HG03439 (cell line): Measurements from ENCODE around the gene GNMT.

Source experiments
- ATAC-seq: cut with Tn5 transposase; IDR thresholded peaks from one replicate; pipeline ENCODE4 v1.9.1; 2021; ENCODE audit warnings: mild to moderate bottlenecking, moderate library complexity; ENCODE audit not compliant: unreplicated experiment

GNMT gene

GRCh38 chr6:42960243-42961019 lies at the start of gene GNMT:
Gene GNMT (plus strand): TSS chr6:42960754. CDS start chr6:42960768, 14 bp downstream.
- ATAC-seq: no peak

GRCh38 chr6:42911171-42912021 lies 49.2 kb upstream of the GNMT start:
- ATAC-seq: no peak

DNA sequence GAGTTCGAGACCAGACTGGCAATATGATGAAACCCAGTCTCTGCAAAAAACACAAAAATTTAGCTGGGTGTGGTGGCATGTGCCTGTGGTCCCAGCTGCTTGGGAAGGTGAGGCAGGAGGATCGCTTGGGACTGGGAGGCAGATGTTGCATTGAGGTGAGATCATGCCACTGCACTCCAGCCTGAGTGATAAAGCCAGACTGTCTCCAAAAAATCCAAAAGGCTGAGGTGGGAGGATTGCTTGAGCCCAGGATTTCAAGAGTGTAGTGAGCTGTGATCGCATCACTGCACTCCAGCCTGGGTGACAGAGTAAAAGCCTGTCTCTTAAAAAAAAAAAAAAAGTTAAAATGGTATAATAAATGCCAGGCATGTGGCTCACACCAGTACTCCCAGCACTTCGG lies 46.0 kb upstream of the GNMT start:
- no peak for ATAC-seq

- no peak for ATAC-seq
Measured at GRCh38 chr6:42915732-42916131, 44.8 kb upstream of the GNMT start, which contains the start of gene PTCRA. Gene PTCRA (plus strand): TSS chr6:42916053. CDS start chr6:42916070, 17 bp downstream.

DNA sequence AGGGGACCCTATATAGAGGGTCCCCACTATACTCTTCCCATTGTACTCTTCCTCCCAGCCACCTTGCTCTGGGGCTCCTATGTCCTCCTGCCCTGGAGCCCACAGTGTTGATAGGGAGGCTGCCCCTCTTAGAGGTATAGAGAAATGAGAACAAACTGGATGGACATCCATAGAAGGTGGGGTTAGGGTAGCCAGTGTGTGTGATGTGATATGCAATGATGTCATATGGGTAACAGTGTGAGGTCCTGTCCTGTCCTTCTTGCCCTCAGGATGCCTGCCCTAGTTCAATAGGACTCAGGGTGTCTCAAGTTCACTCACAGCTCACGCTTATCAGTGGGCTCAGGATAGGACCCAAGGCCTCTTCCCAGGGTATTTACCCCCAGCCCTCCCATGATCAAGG lies 44.3 kb upstream of the GNMT start:
- ATAC-seq: no peak

DNA sequence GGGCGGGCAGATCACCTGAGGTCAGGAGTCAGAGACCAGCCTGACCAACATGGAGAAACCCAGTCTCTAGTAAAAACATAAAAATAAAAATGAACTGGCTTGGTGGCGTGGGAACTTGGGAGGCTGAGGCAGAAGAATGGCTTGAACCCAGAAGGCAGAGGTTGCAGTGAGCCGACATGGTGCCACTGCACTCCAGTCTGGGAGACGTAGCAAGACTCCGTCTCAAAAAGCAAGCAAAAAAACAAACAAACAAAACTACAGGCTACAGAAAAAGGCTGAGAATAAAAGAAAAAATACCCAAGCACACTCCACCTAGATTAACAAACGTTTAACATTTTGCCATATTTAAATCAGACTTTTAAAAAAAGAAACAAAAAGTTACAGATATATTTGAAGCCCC lies 38.8 kb upstream of the GNMT start:
- ATAC-seq: no peak

- ATAC-seq: no peak
Measured at GRCh38 chr6:42923666-42924065, 36.9 kb upstream of the GNMT start.

GRCh38 chr6:42925248-42925857 lies 35.2 kb upstream of the GNMT start:
- ATAC-seq: no peak

- ATAC-seq: peak; percentile 76
Measured at GRCh38 chr6:42928986-42929820, 31.4 kb upstream of the GNMT start, which contains the start of gene CNPY3. Gene CNPY3 (plus strand): TSS chr6:42929480. CDS start chr6:42929571, 91 bp downstream.

- ATAC-seq: peak; percentile 44
Measured at GRCh38 chr6:42929821-42930360, 30.7 kb upstream of the GNMT start.

GRCh38 chr6:42932412-42932811 lies 28.1 kb upstream of the GNMT start:
- ATAC-seq: no peak

GRCh38 chr6:42933205-42933604 lies 27.3 kb upstream of the GNMT start:
- no peak for ATAC-seq

GRCh38 chr6:42935322-42935721 lies 25.2 kb upstream of the GNMT start:
- ATAC-seq: no peak

- no peak for ATAC-seq
Measured at GRCh38 chr6:42936398-42936797, 24.2 kb upstream of the GNMT start.

- no peak for ATAC-seq
Measured at GRCh38 chr6:42937548-42938427, 22.8 kb upstream of the GNMT start.

GRCh38 chr6:42938428-42938796 lies 22.1 kb upstream of the GNMT start:
- ATAC-seq: no peak

DNA sequence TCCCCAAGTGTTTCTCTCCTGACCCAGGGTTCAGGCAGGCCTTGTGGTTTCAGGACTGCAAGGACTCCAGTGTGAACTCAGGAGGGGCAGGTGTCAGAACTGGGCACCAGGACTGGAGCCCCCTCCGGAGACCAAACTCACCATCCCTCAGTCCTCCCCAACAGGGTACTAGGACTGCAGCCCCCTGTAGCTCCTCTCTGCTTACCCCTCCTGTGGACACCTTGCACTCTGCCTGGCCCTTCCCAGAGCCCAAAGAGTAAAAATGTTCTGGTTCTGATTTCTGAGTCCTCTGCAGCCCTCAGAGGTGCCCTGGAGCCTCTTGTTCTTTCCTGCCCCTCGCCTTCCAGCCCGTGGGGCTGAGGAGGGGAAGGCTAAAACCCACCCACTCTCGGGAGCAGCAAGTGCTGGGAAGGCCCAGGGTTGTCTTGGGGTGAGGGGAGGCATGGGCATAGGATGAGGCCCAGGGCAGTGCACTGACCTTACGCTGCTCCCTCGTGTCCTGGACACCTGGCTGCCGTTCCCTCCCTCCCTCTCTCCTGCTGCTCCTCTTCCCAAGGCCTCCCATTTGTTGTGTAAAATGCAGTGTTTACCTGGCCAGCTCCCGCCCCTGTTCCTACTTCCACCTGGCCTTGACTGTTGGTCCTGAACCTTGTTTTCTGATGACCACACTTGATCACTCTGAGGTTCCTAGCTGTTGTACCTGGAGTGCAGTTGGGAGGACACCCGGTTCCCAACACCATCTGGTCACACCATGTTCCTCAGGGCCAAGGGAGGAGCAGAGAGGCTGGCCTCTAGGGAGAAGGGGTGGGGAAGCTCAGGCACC lies 21.4 kb upstream of the GNMT start:
- ATAC-seq: no peak

DNA sequence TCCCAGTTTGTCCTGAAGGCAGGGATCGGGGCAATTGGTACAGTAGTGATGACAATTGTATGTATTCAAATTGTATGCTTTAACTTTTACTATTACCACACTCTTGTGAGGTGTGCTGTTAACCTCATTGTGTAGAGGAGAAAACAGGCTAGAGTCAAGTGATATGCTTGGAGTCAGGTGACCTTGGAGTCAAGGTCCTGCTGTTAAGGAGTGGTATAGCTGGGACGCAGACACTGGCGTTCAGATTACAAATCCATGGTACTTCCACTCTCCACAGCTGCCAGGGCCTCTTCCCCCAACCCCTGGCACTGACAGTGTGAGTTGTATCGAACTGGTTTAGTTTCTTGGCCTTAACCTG lies 20.8 kb upstream of the GNMT start:
- ATAC-seq: no peak
